ENCODE measurements around the gene GPR156.

DNA sequence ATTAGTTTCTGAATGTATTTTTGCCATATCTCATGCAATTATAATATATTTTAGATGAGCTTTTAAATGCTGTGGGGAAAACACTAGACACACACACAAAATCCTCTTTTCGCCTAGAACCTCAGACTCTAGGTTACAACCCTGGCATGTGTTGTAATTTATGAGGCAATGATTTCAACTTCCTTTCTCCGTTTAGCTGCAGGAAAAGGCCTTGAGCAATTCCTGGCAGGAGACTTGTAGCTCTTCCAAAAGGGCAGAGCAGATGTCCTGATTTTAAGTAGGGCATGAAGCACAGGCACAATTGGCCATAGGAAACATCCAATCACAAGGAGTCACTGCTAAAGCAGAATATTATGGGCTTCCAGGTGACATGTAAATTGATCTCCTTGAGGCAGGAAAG is 82.0 kb downstream of the GPR156 start:
- TF ChIP-seq EP300 (IDR thresholded peaks at IDR 0.05; ENCODE audit: borderline replicate concordance in 1 of 2, low read depth in 1 of 2, low read length in 1 of 2) (no peak), JUND (IDR thresholded peaks at IDR 0.05) (no peak), GABPA (IDR thresholded peaks at IDR 0.05; ENCODE audit: low read depth) (no peak), CHD2 (IDR thresholded peaks at IDR 0.05; ENCODE audit: low read length, partially characterized antibody) (no peak), TEAD4 (IDR thresholded peaks at IDR 0.05; ENCODE audit: borderline replicate concordance, insufficient read depth) (no peak), POLR2AphosphoS5 (IDR thresholded peaks at IDR 0.05; ENCODE audit: low read depth, low read length) (no peak)
- TF ChIP-seq, protein P1, sequence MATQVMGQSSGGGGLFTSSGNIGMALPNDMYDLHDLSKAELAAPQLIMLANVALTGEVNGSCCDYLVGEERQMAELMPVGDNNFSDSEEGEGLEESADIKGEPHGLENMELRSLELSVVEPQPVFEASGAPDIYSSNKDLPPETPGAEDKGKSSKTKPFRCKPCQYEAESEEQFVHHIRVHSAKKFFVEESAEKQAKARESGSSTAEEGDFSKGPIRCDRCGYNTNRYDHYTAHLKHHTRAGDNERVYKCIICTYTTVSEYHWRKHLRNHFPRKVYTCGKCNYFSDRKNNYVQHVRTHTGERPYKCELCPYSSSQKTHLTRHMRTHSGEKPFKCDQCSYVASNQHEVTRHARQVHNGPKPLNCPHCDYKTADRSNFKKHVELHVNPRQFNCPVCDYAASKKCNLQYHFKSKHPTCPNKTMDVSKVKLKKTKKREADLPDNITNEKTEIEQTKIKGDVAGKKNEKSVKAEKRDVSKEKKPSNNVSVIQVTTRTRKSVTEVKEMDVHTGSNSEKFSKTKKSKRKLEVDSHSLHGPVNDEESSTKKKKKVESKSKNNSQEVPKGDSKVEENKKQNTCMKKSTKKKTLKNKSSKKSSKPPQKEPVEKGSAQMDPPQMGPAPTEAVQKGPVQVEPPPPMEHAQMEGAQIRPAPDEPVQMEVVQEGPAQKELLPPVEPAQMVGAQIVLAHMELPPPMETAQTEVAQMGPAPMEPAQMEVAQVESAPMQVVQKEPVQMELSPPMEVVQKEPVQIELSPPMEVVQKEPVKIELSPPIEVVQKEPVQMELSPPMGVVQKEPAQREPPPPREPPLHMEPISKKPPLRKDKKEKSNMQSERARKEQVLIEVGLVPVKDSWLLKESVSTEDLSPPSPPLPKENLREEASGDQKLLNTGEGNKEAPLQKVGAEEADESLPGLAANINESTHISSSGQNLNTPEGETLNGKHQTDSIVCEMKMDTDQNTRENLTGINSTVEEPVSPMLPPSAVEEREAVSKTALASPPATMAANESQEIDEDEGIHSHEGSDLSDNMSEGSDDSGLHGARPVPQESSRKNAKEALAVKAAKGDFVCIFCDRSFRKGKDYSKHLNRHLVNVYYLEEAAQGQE (IDR thresholded peaks at IDR 0.05; ENCODE audit: low read depth, low read length): no peak
- TF ChIP-seq, protein P2, sequence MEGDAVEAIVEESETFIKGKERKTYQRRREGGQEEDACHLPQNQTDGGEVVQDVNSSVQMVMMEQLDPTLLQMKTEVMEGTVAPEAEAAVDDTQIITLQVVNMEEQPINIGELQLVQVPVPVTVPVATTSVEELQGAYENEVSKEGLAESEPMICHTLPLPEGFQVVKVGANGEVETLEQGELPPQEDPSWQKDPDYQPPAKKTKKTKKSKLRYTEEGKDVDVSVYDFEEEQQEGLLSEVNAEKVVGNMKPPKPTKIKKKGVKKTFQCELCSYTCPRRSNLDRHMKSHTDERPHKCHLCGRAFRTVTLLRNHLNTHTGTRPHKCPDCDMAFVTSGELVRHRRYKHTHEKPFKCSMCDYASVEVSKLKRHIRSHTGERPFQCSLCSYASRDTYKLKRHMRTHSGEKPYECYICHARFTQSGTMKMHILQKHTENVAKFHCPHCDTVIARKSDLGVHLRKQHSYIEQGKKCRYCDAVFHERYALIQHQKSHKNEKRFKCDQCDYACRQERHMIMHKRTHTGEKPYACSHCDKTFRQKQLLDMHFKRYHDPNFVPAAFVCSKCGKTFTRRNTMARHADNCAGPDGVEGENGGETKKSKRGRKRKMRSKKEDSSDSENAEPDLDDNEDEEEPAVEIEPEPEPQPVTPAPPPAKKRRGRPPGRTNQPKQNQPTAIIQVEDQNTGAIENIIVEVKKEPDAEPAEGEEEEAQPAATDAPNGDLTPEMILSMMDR (IDR thresholded peaks at IDR 0.05): no peak
- TF ChIP-seq, protein P3, sequence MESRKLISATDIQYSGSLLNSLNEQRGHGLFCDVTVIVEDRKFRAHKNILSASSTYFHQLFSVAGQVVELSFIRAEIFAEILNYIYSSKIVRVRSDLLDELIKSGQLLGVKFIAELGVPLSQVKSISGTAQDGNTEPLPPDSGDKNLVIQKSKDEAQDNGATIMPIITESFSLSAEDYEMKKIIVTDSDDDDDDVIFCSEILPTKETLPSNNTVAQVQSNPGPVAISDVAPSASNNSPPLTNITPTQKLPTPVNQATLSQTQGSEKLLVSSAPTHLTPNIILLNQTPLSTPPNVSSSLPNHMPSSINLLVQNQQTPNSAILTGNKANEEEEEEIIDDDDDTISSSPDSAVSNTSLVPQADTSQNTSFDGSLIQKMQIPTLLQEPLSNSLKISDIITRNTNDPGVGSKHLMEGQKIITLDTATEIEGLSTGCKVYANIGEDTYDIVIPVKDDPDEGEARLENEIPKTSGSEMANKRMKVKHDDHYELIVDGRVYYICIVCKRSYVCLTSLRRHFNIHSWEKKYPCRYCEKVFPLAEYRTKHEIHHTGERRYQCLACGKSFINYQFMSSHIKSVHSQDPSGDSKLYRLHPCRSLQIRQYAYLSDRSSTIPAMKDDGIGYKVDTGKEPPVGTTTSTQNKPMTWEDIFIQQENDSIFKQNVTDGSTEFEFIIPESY (IDR thresholded peaks at IDR 0.05; ENCODE audit: borderline replicate concordance, low read depth): no peak
- TF ChIP-seq, protein P4, sequence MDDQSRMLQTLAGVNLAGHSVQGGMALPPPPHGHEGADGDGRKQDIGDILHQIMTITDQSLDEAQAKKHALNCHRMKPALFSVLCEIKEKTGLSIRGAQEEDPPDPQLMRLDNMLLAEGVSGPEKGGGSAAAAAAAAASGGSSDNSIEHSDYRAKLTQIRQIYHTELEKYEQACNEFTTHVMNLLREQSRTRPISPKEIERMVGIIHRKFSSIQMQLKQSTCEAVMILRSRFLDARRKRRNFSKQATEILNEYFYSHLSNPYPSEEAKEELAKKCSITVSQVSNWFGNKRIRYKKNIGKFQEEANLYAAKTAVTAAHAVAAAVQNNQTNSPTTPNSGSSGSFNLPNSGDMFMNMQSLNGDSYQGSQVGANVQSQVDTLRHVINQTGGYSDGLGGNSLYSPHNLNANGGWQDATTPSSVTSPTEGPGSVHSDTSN (IDR thresholded peaks at IDR 0.05): no peak
